Astrocyte of the spinal cord (primary cell): ENCODE results near the gene INPP4A.

Source experiments
- DNase-seq: peaks from one replicate; pipeline ENCODE4 v3.0.0; 2011; ENCODE audit warnings: low read depth, low spot score
- H3K4me3 ChIP-seq: 2 replicates; pipeline ENCODE4 v1.5.1; 2011; ENCODE audit warnings: low read depth, mild to moderate bottlenecking, low read length, moderate library complexity
- in situ Hi-C: cut with HindIII; loops from 2 replicates; pipeline ENCODE4 v1.10.0; 2017; ENCODE audit warnings: low sequenced_read_pairs
- TF ChIP-seq, protein P1 (sequence below): IDR thresholded peaks from 2 replicates; pipeline ENCODE4 v1.5.1; 2012; ENCODE audit warnings: low read depth, mild to moderate bottlenecking, low read length, inconsistent platforms

Gene INPP4A

DNA sequence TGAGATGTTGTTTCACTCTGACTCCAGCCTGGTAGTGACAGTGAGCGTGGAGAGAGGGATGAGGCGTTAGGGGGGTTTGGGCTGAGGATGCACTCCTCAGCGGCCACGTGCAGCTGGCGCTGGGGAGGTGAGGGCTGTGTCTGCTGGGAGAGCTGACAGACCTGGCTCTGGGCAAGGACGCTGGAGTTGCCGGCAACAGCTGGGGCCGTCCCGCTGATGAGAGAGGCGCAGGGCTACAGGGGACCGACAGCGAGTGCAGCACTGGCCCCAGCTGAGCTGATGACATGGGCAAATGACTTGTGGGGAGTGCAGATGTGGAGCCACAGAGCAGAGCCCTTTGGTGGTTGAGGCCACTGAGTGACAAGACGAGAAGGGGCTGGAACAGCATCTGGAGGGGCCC, 125.3 kb downstream of the INPP4A start:
- DNase-seq: no peak
- in situ Hi-C loops: no loop called here
- H3K4me3 ChIP-seq: no peak overlapping the region
- TF ChIP-seq, protein P1, sequence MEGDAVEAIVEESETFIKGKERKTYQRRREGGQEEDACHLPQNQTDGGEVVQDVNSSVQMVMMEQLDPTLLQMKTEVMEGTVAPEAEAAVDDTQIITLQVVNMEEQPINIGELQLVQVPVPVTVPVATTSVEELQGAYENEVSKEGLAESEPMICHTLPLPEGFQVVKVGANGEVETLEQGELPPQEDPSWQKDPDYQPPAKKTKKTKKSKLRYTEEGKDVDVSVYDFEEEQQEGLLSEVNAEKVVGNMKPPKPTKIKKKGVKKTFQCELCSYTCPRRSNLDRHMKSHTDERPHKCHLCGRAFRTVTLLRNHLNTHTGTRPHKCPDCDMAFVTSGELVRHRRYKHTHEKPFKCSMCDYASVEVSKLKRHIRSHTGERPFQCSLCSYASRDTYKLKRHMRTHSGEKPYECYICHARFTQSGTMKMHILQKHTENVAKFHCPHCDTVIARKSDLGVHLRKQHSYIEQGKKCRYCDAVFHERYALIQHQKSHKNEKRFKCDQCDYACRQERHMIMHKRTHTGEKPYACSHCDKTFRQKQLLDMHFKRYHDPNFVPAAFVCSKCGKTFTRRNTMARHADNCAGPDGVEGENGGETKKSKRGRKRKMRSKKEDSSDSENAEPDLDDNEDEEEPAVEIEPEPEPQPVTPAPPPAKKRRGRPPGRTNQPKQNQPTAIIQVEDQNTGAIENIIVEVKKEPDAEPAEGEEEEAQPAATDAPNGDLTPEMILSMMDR: no peak

DNA sequence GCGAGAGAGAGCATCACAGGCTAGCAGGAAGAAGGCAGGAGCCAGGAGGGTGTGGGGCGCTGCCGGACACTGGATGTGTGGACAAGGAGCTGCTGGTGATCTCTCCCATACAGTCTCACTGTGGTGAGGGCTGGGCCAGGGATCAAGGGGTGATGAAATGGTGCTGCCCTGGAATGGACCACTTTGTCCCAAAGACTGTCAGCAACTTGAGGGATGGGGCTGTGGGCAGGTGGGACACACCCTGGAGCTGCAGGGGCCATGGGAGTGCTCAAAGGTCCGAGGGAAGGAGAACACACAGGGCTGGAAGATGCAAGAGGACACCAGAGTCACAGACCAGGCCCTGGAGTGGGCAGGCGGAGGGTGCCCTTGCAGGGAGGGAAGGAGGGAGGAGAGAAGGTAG, 125.7 kb downstream of the INPP4A start:
- H3K4me3 ChIP-seq: no peak overlapping the region
- TF ChIP-seq, protein P1: no peak
- in situ Hi-C loops: no loop called here
- no peak for DNase-seq

DNA sequence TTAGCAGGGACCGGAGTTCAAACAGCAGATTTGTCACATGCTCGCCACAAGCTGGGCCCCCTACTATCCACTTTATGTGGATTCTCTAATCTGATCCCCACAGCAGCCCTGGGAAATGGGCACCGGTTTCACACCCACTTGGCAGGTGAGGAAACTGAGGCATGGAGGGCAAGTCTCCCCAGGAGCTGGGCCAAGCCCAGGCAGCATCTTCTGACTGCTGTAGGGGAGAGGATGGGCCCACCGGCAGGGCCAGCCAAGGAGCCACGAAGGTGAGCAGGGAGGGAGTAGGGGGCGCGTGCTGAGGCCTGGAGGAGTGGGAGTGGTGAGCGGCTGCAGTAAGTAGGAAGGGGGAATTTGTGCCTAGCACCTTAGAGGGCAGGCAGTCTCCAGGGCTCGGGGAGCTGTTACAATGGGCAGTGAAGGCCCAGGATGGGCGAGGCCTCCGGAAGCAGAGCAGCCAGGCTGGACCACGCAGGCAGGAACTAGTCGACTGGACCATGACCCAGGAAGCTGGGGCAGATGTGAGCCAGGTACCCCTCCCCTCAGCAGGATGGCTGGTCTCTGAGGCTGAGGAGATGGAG, 126.6 kb downstream of the INPP4A start:
- DNase-seq: no peak
- in situ Hi-C loops: no loop called here
- TF ChIP-seq, protein P1: no peak
- H3K4me3 ChIP-seq: no peak overlapping the region

DNA sequence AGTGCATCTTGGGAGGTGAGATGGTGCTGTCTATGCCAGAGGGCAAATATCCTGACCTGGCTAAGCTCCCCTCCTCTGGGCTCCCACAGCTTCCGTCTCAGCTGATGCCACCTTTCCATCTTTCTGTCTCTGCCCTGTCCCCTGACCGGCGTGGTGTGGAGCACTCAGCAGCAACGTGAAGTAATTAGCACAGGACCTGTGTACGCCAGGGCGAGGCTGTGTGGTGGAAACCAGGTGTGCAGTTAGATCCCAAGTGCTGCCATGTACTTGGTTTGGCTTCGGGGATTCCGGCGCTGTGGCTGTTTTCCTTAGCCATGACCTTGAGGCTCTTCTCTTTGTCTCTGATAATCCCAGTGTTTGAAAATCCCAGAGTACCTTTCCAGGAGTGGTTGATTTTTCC, 127.1 kb downstream of the INPP4A start:
- no peak overlapping the region for H3K4me3 ChIP-seq
- TF ChIP-seq, protein P1: no peak
- in situ Hi-C loops: no loop called here
- no peak for DNase-seq

DNA sequence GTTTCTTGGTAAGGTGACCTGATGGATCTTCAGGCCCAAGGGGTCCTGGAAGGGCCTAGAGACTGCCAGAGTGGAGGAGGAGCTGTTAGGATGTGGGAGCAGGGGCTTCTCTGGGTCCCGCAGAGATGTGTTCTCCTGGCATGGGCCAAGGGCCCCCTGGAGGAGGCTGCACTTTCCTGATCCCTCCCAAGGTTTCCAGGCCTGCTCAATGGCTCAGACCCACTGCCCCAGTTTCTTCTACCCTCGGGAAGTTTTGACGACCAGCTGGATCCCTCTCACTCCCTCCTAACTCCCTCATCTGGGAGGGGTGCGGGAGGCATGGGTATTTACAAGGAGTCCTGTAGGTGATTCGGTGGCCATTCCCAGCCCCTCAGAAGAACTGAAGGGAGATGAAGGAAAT, 127.6 kb downstream of the INPP4A start:
- DNase-seq: no peak
- TF ChIP-seq, protein P1: no peak
- no peak overlapping the region for H3K4me3 ChIP-seq
- in situ Hi-C loops: no loop called here

DNA sequence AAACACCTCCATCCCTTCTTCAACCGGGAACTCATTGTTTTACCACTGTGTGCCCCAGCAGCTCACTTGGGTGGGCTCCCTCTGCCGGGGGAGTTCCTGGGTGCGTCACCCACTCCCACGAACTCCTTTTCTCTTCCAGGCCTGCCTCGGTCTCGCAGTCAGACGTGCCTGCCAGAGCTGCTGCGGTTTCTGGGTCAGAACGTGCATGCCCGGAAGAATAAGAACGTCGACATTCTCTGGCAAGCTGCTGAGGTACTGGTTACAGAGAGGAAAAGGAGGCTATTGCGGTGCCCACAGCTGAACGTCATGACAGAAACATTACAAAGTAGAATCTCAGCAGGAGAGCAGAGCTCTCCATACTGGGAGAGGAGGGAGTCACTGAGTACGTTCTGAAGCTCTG, 128.0 kb downstream of the INPP4A start:
- TF ChIP-seq, protein P1: no peak
- no peak for DNase-seq
- in situ Hi-C loops: no loop called here
- no peak overlapping the region for H3K4me3 ChIP-seq

DNA sequence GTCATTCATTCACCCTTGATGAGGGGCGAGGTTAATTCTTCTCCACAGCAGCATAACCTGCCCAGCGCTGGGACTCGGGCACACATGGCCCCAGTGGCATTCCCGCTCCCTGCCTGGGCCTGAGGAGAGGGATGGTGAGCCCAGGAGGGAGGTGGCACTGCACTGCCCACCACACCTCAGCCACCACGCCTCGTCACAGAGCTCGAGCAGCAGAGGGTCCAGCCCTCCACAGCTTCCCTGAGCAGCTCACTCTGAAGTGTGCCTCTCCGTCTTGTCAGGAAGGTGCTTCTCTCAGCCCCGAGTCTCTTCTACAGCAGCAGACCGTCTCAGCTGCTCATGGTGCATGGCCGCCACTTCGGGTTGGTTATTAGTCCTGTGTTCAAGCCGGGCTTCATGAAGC, 128.8 kb downstream of the INPP4A start:
- in situ Hi-C loops: no loop called here

More for the DNA sequence above, 128.8 kb downstream of the INPP4A start:
- TF ChIP-seq, protein P1: no peak
- no peak for DNase-seq
- H3K4me3 ChIP-seq: no peak overlapping the region
